H9 (cell line): ENCODE data around the gene POLR2H. TPM values are rescaled to one million over a fixed set of nuclear protein-coding genes. Genes with fewer than 3 reads are reported as not detected.

Experiments used
- DNase-seq: peaks from one replicate; pipeline ENCODE4 v3.0.0-alpha.2; 2017
- H2AFZ ChIP-seq: one replicate; pipeline ENCODE4 v1.6.1; 2013; ENCODE audit warnings: mild to moderate bottlenecking, low read length, control low read depth, moderate library complexity
- H2AK5ac ChIP-seq: 2 replicates; pipeline ENCODE4 v1.6.1; 2013; ENCODE audit warnings: low read length, control low read depth, mixed read lengths; ENCODE audit not compliant: insufficient read length
- H2BK120ac ChIP-seq: one replicate; pipeline ENCODE4 v1.6.1; 2013; ENCODE audit warnings: low read depth, mild to moderate bottlenecking, low read length, control low read depth, inconsistent platforms; ENCODE audit not compliant: poor library complexity, severe bottlenecking
- H2BK12ac ChIP-seq: 2 replicates; pipeline ENCODE4 v1.6.1; 2013; ENCODE audit warnings: low read length, control low read depth, mixed read lengths, low read depth; ENCODE audit not compliant: insufficient read length
- H2BK15ac ChIP-seq: 2 replicates; pipeline ENCODE4 v1.6.1; 2013; ENCODE audit warnings: low read depth, low read length, control low read depth
- H2BK20ac ChIP-seq: one replicate; pipeline ENCODE4 v1.6.1; 2013; ENCODE audit warnings: low read depth, mild to moderate bottlenecking, low read length, control low read depth, inconsistent platforms; ENCODE audit not compliant: poor library complexity, severe bottlenecking
- H2BK5ac ChIP-seq: 2 replicates; pipeline ENCODE4 v1.6.1; 2013; ENCODE audit warnings: low read length, control low read depth, mixed read lengths; ENCODE audit not compliant: insufficient read length
- H3K14ac ChIP-seq: 2 replicates; pipeline ENCODE4 v1.6.1; 2013; ENCODE audit warnings: low read length, control low read depth; ENCODE audit not compliant: insufficient read depth
- H3K18ac ChIP-seq: 2 replicates; pipeline ENCODE4 v1.6.1; 2013; ENCODE audit warnings: low read depth, mild to moderate bottlenecking, mixed read lengths, low read length, control low read depth; ENCODE audit not compliant: insufficient read length
- H3K23ac ChIP-seq: 2 replicates; pipeline ENCODE4 v1.6.1; 2013; ENCODE audit warnings: low read length, control low read depth, mixed read lengths, low read depth; ENCODE audit not compliant: insufficient read length
- H3K23me2 ChIP-seq: 2 replicates; pipeline ENCODE4 v1.6.1; 2013; ENCODE audit warnings: low read depth, mild to moderate bottlenecking, mixed read lengths, low read length, control low read depth; ENCODE audit not compliant: insufficient read length, poor library complexity, severe bottlenecking
- H3K27ac ChIP-seq: 2 replicates; pipeline ENCODE4 v1.5.1; 2013; ENCODE audit warnings: low read length, control low read depth, mixed read lengths, low read depth; ENCODE audit not compliant: insufficient read length
- H3K27me3 ChIP-seq: 2 replicates; pipeline ENCODE4 v1.6.1; 2013; ENCODE audit warnings: low read length, control low read depth, inconsistent platforms; ENCODE audit not compliant: insufficient read depth
- H3K4ac ChIP-seq: 2 replicates; pipeline ENCODE4 v1.6.1; 2013; ENCODE audit warnings: low read depth, mild to moderate bottlenecking, control low read depth, inconsistent platforms, low read length, moderate library complexity
- H3K4me1 ChIP-seq: 2 replicates; pipeline ENCODE4 v1.6.1; 2013; ENCODE audit warnings: low read length, control low read depth, inconsistent platforms; ENCODE audit not compliant: insufficient read depth
- H3K4me2 ChIP-seq: 2 replicates; pipeline ENCODE4 v1.6.1; 2013; ENCODE audit warnings: low read length, control low read depth, mixed read lengths; ENCODE audit not compliant: insufficient read length, insufficient read depth
- H3K56ac ChIP-seq: 2 replicates; pipeline ENCODE4 v1.6.1; 2013; ENCODE audit warnings: low read depth, mild to moderate bottlenecking, mixed read lengths, low read length, control low read depth; ENCODE audit not compliant: insufficient read length
- H3K79me1 ChIP-seq: 2 replicates; pipeline ENCODE4 v1.6.1; 2013; ENCODE audit warnings: low read depth, mild to moderate bottlenecking, moderate library complexity, low read length, control low read depth, inconsistent platforms; ENCODE audit not compliant: insufficient read depth, poor library complexity, severe bottlenecking
- H3K79me2 ChIP-seq: 2 replicates; pipeline ENCODE4 v1.6.1; 2013; ENCODE audit warnings: low read length, control low read depth, inconsistent platforms; ENCODE audit not compliant: insufficient read depth
- H3K9ac ChIP-seq: 2 replicates; pipeline ENCODE4 v1.6.1; 2013; ENCODE audit warnings: low read length, control low read depth, mixed read lengths; ENCODE audit not compliant: insufficient read length; ENCODE audit errors: extremely low read depth
- H3K9me3 ChIP-seq: one replicate; pipeline ENCODE4 v1.6.1; 2013; ENCODE audit warnings: low read depth, low read length, inconsistent platforms; ENCODE audit not compliant: control insufficient read depth
- H3T11ph ChIP-seq: one replicate; pipeline ENCODE4 v1.6.1; 2013; ENCODE audit warnings: mild to moderate bottlenecking, low read length, control low read depth, inconsistent platforms
- H4K20me1 ChIP-seq: one replicate; pipeline ENCODE4 v1.6.1; 2013; ENCODE audit not compliant: control insufficient read depth, insufficient read length, insufficient read depth
- H4K5ac ChIP-seq: 2 replicates; pipeline ENCODE4 v1.6.1; 2013; ENCODE audit warnings: low read depth, mild to moderate bottlenecking, mixed read lengths, low read length, control low read depth; ENCODE audit not compliant: insufficient read length
- H4K8ac ChIP-seq: replicated peaks from 2 replicates; pipeline ENCODE4 v1.6.1; 2013; ENCODE audit warnings: low read length, control low read depth, mixed read lengths, low read depth; ENCODE audit not compliant: insufficient read length
- H4K91ac ChIP-seq: 2 replicates; pipeline ENCODE4 v1.6.1; 2013; ENCODE audit warnings: low read depth, mild to moderate bottlenecking, moderate library complexity, mixed read lengths, low read length, control low read depth; ENCODE audit not compliant: insufficient read length
- H3K27ac Mint-ChIP-seq, 3 experiments: 2 replicates in 2 of 3; 3 replicates in 1 of 3; pipeline ENCODE4 v1.8.0; 2020 to 2021; ENCODE audit warnings: mixed read lengths in 3 of 3, mild to moderate bottlenecking in 1 of 3, moderate library complexity in 1 of 3
- H3K27me3 Mint-ChIP-seq: 2 replicates; pipeline ENCODE4 v1.8.0; 2021; ENCODE audit warnings: low read depth, mild to moderate bottlenecking, moderate library complexity, mixed read lengths
- H3K36me3 Mint-ChIP-seq, 3 experiments: 2 replicates in 2 of 3; 3 replicates in 1 of 3; pipeline ENCODE4 v1.8.0; 2020 to 2021; ENCODE audit warnings: low read depth in 3 of 3, mixed read lengths in 3 of 3; ENCODE audit not compliant: insufficient read depth in 1 of 3
- H3K4me1 Mint-ChIP-seq, 2 experiments: 2 replicates each; pipeline ENCODE4 v1.8.0; 2020; ENCODE audit warnings: mixed read lengths in 2 of 2
- H3K4me3 Mint-ChIP-seq, 2 experiments: 2 replicates in 1 of 2; 3 replicates in 1 of 2; pipeline ENCODE4 v1.8.0; 2020 to 2021; ENCODE audit warnings: mild to moderate bottlenecking in 2 of 2, mixed read lengths in 2 of 2, moderate library complexity in 1 of 2
- H3K9me3 Mint-ChIP-seq, 2 experiments: 2 replicates in 1 of 2; 3 replicates in 1 of 2; pipeline ENCODE4 v1.8.0; 2020; ENCODE audit warnings: mild to moderate bottlenecking in 2 of 2, mixed read lengths in 2 of 2, moderate library complexity in 1 of 2
- WGBS: extraction: QIAGEN DNeasy Blood & Tissue Kit; methylation state at CpG from one replicate; pipeline ENCODE4 v1.1.7; 2013; ENCODE audit warnings: missing lambda C conversion rate, low lambda C conversion rate, mixed read lengths; ENCODE audit not compliant: insufficient read length; ENCODE audit errors: extremely low coverage; 5-methylcytosine and 5-hydroxymethylcytosine counted together
- total RNA-seq: library from RNA; stranded (reverse); gene quantifications from 2 replicates; pipeline ENCODE4 v1.2.1, GENCODE V29; 2021
- TF ChIP-seq, protein P1 (sequence below): fragments of 200-600 bp; sonication (generic); conservative IDR thresholded peaks from 3 replicates; pipeline ENCODE4 v1.8.0; 2021; ENCODE audit warnings: antibody characterized with exemption, mild to moderate bottlenecking

The POLR2H gene
- total RNA-seq, 1 experiment from 2014 or later: 115 TPM

GRCh38 chr3:184335661-184336546 is 25.6 kb upstream of the POLR2H start:
- Histone ChIP-seq H4K91ac (no peak overlapping the region), H3T11ph (no peak overlapping the region), H2BK120ac (no peak overlapping the region), H3K23me2 (peaks cover 10% of the 10 kb centered on the region), H3K4me1 (no peaks in the 10 kb centered on the region), H3K4me2 (peak overlapping the region; percentile 81), H2BK12ac (no peak overlapping the region), H2AK5ac (no peak overlapping the region), H3K27me3 (no peaks in the 10 kb centered on the region), H3K79me1 (no peaks in the 10 kb centered on the region), H2BK15ac (no peak overlapping the region), H4K20me1 (peaks cover 4% of the 10 kb centered on the region), H3K56ac (no peak overlapping the region), H2BK20ac (no peak overlapping the region), H3K27ac (peak overlapping the region; percentile 10), H3K4ac (no peak overlapping the region), H3K23ac (no peak overlapping the region), H3K18ac (peak overlapping the region; percentile 88), H3K79me2 (no peaks in the 10 kb centered on the region), H2AFZ (no peak overlapping the region), H4K5ac (no peak overlapping the region), H3K9ac (peak overlapping the region; percentile 31), H2BK5ac (no peak overlapping the region), H3K9me3 (no peaks in the 10 kb centered on the region), H4K8ac (no peak overlapping the region), H3K14ac (peak overlapping the region; percentile 80)
- no peaks in the 10 kb centered on the region; a peak in 1 of 5 replicates for H3K9me3 Mint-ChIP-seq
- peaks cover 34 to 37% of the 10 kb centered on the region in 2 experiments for H3K4me1 Mint-ChIP-seq
- DNase-seq: peak; percentile 92
- peak overlapping the region; percentile 86 to 93 for H3K4me3 Mint-ChIP-seq
- H3K27me3 Mint-ChIP-seq: no peaks in the 10 kb centered on the region; the same call in none of the 2 replicates
- peak overlapping the region; percentile 90 to 98 (median 98) for H3K27ac Mint-ChIP-seq
- peaks cover 35 to 51% (median 42%) of the 10 kb centered on the region in 3 experiments for H3K36me3 Mint-ChIP-seq
- TF ChIP-seq, protein P1, sequence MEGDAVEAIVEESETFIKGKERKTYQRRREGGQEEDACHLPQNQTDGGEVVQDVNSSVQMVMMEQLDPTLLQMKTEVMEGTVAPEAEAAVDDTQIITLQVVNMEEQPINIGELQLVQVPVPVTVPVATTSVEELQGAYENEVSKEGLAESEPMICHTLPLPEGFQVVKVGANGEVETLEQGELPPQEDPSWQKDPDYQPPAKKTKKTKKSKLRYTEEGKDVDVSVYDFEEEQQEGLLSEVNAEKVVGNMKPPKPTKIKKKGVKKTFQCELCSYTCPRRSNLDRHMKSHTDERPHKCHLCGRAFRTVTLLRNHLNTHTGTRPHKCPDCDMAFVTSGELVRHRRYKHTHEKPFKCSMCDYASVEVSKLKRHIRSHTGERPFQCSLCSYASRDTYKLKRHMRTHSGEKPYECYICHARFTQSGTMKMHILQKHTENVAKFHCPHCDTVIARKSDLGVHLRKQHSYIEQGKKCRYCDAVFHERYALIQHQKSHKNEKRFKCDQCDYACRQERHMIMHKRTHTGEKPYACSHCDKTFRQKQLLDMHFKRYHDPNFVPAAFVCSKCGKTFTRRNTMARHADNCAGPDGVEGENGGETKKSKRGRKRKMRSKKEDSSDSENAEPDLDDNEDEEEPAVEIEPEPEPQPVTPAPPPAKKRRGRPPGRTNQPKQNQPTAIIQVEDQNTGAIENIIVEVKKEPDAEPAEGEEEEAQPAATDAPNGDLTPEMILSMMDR: 0 out of 3 replicates have a peak, but pooled peaks have one; percentile 20
- no CpG with 5 or more reads among the region's 77 CpGs for WGBS
